Measurements from ENCODE around the gene NTN3. TPM values are rescaled to one million over a fixed set of nuclear protein-coding genes. Genes with fewer than 3 reads are reported as not detected.
A peak's percentile ranks its signal among the peaks of the same experiment; 100 is the strongest.

The NTN3 gene
- polyA plus RNA-seq, 3 donors = 1.7 to 2.5 (median 2.4) TPM

DNA sequence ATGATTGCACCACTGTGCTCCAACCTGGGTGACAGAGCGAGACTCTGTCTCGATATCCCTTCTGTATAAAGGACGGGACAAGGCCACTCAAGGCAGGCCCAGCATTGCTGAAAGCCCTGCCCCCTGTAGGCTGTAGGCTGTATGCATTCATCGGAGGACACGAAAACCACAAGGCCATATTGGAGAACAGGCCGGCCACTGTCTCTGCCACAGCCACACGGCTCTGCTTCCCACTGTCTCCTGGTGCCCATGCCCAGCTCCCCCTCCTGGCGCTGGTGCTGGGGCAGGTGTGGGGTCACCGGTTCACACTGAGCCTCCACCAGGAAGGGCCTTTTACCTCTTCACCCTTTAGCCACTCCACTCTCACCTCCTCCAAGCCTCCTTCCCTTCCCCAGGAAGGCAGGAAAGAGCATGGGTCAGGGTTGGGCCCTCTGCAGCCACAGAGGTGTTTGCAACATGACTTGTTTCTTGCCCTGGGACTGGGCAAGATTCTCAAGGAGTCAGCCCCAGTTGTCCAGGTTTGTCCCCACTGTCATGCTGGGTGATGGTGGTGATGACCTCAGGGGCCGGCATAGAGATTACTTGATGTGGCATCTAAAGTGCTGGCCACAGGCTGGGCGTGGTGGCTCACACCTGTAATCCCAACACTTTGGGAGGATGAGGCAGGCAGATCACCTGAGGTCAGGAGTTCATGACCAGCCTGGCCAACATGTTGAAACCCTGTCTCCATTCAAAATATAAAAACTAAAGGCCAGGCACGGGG lies 5.3 kb upstream of the NTN3 start:
- no peak for DNase-seq (ENCODE audit: low read depth in 3 of 3, low spot score in 2 of 3)

DNA sequence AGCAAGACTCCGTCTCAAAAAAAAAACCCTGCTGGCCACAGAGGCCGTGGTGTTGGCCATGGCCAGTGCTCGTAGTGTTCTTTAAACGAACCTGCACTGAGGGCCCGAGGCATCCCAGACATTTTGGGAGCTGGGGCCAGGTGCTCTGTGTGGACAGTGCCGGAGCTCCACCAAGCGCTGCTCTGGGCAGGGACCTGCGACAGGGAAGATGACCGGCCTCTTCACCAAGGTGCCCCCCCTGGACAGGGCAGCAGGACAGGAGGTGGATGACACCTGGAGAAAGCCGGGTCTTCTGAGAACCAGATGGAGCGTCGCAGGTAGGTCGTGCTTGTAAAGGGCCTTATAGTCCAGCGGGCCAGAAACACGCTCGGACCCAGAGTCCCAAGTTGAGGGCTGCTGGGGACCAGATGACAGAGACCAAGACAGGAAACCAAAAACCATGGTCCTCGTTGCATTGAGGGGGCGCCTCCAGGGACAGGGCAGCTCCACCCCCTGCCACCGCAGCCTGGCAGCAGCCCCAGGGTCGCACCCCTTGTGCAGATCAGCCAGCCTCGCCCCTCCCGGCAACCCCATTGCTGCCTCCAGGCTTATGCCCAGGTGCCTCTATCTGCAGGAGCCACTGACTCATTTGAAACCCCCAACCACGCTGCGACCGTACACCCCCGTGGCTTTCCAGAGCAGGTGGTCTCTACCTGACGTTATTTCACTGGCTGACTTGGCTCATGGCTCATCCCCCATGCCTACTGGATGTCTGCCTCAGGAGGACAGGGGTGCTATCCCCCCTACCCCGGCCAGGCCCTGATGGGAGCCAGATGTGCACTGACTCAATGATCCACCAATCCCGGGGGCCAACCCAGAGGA lies 4.2 kb upstream of the NTN3 start:
- DNase-seq (ENCODE audit: low read depth in 3 of 3, low spot score in 2 of 3) = no peak

DNA sequence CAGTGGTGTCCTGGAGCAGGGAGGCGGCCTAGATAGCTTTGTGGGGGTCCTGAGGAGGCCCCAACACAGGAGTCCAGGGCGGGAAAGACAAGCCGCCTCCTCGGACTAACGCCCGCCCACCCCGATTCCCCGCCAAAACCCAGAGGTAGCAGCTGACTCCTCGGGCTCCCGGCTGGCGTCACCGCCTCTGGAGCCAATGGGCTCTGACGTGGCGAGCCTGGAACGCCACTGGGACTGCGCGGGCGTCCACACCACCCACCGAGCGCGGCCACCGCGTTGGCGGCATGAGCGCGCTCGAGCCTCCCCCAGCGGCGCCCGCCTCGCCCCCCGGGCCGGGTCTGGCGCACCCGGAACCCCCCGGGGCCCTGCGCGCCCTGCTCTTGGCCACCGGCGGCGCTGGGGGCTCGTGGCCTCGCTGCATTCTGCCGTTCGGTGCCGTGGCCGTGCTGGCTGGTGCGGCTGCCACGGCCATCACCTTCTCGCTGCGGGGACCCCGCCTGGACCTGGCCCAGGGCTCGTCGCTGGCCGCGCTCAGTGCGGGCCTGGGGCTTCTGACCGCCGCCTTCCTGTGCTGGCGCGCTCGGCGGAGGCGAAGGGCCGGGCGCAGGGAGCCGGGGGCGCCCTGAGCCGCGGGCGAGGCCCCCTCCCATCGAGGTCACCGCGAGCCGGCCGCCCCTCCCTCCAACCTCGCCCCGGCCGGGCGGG lies 3.4 kb upstream of the NTN3 start:
- DNase-seq (ENCODE audit: low read depth in 3 of 3, low spot score in 2 of 3) = no peak

DNA sequence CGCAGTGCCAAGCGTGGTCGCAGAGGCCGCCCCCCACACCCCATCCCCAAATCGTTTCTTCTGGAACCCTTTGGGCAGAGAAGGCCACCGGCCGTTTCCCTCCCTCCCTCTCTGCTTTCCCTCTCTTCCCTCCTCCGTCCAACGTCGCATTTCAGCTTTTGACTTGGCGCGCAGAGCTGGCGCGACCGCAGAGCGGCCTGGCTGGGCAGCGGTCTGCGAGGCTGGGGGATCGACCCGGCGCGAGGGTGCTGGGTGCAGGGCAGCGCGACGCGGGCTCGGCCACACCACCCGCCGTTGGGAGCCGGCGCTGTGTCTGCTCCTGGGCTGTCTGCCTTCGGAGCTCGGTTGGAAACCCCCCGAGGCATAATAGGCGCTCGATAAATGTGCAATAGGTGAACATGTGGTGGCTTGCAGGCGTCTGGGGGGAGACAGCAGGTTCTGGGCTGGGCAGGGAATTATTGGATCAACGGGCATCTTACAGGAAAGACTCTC lies 2.8 kb upstream of the NTN3 start:
- DNase-seq (ENCODE audit: low read depth in 3 of 3, low spot score in 2 of 3) = no peak

DNA sequence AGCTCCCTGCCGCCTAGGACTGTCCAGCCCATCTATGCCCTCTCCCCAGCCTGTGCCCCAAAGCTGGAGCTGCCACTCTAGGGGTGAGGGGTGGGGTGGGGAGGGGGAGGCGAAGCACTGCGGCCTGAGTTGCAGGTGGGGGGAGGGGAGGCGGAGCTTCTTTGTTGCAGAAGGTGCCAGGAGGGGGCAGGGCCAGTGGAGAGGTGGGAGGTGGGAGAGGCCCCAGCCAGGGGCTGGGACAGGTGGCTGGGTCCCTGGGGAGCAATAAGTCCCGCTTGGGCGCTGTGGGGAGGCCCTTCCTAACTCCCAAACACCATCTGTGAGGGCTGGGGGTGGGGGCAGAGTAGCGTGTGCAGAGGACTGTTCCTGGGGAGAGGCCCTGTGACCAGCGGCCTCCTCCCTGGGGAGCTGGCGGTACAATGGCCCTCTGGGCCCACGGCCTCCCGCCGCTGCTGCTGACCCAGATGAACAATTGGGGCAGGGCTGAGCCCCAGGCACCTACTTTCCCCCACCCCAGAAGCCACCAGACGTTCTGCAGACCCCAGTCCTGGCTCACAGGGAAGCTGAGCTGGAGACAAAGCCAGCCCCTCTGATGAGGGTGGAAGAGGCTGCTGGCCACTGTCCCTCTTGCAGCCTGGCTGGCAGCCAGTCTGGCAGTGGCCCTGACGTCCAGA lies 2.2 kb upstream of the NTN3 start:
- no peak for DNase-seq (ENCODE audit: low read depth in 3 of 3, low spot score in 2 of 3)

DNA sequence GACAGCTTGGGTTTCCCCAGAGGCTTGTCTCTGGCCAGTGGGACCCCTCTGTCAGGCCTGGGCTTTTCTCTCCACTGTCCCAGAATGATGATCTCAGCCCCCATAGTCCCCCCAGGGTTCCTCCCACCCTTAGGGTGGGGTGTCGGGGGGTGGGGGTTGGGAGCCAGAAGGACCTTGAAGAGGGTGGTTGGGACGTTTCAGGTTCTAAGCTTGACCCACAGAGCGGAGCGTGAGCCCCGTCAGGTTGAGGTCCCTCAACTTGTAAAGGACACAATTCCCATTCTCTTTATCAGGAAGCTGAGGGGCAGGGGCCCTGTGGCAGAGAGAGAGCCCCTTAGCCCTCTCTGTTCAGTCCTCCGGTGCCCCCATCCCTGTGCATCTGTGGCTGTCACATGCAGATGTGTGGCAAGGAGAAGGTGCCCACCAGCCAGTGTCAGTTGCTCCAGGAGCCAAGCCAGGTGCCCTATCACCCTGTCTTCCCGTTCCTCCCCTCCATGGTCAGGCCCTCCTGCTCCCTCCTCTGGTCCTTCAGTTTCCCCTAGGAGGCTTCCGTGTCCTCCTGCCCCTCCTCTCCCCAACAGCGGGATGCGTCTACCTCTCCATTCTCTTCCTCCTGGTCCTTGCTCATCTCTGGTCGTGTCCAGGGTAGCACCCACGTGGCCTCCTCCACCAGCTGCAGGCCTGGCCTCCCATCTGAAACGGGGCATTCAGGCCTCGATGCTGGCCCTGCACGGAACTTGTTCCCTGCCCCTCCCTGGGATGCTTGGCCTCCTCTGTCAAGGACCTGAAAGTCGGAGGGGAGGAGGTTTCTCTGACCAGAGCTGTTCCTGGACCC lies 1.5 kb upstream of the NTN3 start:
- DNase-seq (ENCODE audit: low read depth in 3 of 3, low spot score in 2 of 3) = no peak

DNA sequence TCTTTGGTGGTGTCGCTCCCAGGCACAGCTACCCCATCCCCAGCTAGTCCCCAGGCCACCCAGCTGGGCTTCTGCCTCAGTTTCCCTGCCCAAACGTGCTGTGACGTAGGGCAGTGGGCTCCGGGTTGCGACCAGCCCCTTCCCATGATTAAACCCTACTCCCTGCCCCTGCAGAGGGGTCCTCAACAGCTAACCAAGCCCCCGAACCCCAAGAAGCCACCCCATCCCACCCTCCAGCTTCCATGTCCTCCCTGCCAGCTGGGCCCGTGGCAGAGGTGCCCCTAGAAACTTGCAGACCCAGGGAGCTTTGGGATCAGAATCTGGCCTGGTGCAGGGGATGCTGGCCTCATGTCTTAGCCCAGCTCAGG lies 879 bp upstream of the NTN3 start:
- no peak for DNase-seq (ENCODE audit: low read depth in 3 of 3, low spot score in 2 of 3)

DNA sequence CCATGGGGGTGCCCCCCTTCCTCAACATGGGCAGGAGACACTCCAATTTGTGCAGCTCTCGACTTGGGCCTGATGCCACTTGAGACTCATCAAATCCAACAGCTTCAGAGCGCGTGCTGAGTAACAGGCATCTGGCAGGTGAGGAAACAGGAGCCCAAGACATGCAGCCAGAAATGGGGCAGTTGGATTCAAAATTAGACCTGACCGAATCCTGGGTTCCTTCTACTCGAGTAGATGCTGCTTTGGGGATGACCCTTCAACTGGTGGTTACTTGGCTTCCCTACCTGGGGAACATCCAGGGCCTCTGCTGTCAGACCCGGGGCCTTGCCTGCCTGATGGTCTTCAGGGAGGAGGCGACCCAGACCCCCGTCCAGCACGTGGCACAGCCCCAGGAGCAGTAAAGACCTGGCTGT lies 488 bp upstream of the NTN3 start:
- no peak for DNase-seq (ENCODE audit: low read depth in 3 of 3, low spot score in 2 of 3)

DNA sequence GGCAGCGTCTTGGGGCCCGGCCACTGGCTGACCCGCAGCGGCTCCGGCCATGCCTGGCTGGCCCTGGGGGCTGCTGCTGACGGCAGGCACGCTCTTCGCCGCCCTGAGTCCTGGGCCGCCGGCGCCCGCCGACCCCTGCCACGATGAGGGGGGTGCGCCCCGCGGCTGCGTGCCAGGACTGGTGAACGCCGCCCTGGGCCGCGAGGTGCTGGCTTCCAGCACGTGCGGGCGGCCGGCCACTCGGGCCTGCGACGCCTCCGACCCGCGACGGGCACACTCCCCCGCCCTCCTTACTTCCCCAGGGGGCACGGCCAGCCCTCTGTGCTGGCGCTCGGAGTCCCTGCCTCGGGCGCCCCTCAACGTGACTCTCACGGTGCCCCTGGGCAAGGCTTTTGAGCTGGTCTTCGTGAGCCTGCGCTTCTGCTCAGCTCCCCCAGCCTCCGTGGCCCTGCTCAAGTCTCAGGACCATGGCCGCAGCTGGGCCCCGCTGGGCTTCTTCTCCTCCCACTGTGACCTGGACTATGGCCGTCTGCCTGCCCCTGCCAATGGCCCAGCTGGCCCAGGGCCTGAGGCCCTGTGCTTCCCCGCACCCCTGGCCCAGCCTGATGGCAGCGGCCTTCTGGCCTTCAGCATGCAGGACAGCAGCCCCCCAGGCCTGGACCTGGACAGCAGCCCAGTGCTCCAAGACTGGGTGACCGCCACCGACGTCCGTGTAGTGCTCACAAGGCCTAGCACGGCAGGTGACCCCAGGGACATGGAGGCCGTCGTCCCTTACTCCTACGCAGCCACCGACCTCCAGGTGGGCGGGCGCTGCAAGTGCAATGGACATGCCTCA lies 773 bp downstream of the NTN3 start:
- no peak for DNase-seq (ENCODE audit: low read depth in 3 of 3, low spot score in 2 of 3)

DNA sequence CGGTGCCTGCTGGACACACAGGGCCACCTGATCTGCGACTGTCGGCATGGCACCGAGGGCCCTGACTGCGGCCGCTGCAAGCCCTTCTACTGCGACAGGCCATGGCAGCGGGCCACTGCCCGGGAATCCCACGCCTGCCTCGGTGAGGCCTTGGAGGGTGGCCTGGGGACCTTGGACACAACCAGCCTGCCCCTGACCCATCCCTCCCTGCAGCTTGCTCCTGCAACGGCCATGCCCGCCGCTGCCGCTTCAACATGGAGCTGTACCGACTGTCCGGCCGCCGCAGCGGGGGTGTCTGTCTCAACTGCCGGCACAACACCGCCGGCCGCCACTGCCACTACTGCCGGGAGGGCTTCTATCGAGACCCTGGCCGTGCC lies 1.4 kb downstream of the NTN3 start:
- no peak for DNase-seq (ENCODE audit: low read depth in 3 of 3, low spot score in 2 of 3)

DNA sequence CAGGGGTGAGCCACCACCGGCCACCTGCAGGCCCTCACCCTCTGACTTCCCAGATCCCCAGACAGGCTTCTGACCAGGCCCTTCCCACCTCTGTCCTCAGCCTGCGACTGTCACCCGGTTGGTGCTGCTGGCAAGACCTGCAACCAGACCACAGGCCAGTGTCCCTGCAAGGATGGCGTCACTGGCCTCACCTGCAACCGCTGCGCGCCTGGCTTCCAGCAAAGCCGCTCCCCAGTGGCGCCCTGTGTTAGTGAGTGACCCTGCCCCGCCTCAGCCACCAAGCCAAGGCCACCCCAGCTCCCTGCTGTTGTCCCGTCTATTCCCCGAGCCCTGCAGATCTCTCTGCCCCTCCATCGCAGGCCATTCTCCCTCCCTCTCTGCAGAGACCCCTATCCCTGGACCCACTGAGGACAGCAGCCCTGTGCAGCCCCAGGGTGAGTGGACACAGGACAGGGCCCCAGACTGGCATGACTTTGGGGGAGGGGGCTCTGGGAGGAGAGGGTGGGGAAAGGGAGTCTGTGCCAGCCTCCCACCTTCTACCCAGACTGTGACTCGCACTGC lies 1.9 kb downstream of the NTN3 start:
- no peak for DNase-seq (ENCODE audit: low read depth in 3 of 3, low spot score in 2 of 3)

DNA sequence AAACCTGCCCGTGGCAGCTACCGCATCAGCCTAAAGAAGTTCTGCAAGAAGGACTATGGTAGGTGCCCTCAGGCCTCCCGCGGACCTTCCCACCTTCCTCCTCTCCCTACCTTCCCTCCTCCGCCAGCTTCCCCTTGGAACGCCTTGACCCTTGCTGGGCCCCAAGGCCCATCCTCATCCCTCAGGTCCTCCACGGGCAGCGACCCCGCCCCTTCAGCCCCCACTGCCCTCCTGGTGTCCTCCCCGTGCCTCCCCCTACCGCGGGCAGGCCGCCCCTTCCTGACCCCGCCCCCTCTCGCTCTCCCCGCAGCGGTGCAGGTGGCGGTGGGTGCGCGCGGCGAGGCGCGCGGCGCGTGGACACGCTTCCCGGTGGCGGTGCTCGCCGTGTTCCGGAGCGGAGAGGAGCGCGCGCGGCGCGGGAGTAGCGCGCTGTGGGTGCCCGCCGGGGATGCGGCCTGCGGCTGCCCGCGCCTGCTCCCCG lies 2.4 kb downstream of the NTN3 start:
- no peak for DNase-seq (ENCODE audit: low read depth in 3 of 3, low spot score in 2 of 3)

DNA sequence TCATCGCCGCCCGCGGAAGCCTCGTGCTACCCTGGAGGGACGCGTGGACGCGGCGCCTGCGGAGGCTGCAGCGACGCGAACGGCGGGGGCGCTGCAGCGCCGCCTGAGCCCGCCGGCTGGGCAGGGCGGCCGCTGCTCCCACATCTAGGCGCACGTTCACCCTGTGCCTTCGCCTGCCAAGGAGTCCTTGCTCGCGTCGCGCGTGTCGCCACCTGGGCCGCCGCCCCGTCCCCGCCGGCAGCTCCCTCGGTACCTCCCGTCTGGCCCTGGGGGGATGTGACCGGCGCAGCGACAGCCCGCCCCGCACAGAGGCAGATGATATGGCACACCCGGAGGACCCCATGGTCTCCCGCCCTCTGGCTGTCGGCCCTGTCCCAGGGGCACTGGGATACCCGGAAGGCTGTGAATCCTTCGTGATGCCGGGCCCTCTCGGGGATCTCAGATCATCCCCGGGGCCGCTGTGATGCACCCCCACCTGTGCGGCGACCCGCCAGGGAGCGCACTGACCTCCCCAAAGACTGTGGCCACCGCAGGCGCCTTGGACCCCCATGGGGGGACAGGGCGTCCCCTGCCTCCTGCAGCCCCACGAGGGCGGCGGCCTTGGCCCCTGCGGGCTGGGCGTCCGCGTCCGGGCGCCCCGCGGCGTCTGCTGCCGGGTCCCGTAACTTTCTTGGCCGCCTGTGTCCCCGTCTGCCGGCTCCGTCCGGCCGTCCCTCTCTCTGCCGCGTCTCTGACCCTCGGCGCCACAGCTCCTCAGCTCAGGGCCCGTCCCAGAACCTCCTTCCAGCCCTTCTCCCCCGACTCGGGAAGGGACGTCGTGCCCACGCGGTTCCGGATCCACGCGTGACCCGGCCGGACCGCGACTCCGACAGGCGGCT lies 3.1 kb downstream of the NTN3 start:
- no peak for DNase-seq (ENCODE audit: low read depth in 3 of 3, low spot score in 2 of 3)

DNA sequence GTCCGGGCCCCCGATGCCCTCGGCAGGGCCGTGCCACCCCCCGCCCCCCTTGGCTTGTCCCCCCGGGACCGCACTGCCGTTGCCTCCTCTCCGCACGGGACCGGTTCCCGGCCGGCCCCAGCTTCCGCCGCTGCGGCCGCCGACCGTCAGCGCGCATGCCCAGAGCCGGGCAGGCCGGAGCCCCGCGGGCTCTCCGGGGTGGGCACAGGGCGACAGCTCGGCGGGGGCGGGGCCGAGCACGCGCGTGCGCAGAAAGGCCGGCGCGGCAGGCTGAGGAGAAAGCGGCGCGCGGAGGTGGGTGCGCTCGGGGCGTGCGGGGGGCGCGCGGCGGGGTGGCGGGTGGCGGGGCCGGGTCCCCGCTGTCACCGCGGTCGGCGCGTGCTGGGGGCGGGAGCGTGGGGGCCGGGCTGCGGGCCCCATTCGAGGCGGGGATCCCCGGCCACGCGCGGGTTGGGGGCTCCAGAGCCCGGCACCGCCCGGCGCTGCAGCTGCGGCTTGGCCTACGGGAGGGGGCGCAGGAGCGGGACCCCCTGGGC lies 3.8 kb downstream of the NTN3 start, which contains the start of gene TBC1D24:
TSS of gene TBC1D24 (plus strand) at position 251 of the 536 bp plus-strand sequence. CDS start 21,022 bp downstream, outside the sequence.
- peak in 1 of 3 donors; percentile 69 for DNase-seq (ENCODE audit: low read depth in 3 of 3, low spot score in 2 of 3)

DNA sequence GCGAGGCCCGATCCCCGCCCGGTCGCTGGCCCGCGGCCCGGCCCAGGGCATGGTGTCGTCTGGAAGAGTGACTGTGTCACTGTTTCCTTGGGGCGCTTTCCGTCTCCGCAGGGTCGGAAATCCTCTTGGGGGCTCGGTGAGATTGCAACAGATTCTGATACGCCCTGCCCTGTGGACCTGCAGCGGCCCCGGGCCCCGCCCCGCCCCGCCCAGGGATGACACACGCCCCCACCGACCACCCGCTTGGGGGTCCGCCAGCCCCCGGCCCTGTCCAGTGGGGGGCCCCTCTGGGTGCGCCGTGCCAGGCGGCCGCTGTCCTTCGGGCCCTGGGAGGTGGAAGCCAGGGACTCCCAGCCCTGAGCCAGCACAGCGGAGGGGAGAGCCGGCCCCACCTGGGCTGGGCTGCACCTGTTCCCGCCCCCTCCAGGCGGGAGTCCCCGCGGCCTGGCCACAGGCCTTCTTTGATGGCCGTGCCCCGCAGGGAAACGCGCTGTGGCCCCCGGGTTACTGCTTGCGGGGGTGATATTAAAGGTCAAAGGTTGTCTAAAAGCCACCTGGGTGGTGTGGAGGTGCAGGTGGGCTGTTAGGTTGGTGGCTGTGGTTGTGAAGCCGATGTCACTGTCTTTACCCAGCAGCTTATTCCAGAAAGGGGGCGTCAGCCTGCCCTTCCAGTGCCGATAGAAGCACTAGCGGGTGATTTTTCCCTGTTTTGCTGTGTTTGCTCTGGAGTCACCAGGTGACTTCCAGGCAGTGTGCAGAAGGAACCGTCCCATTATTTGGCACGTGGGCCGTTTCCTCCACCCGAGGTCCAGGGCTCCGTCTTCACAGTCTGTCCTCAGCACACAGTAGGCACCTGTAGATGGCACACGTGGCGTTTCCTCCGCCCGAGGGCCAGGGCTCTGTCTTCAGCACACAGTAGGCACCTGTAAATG lies 4.6 kb downstream of the NTN3 start:
- no peak for DNase-seq (ENCODE audit: low read depth in 3 of 3, low spot score in 2 of 3)

DNA sequence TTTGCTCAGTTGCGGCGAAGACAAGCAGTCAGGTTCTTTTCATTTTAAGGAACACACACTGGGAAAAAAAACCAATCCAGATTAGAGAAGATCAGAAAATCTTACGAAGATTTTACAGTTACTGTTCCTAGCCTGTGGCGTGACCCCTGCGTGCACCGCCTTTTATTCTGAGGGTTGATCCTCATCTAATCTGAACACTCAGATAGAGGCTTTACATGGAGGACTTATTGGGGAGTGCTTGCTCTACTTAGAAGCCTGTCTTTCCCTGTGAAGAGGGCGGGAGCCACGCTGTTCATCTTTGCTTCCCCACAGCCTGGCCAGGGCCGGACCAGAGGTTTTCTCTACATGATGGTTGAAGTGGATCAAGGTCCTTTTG lies 5.2 kb downstream of the NTN3 start:
- no peak for DNase-seq (ENCODE audit: low read depth in 3 of 3, low spot score in 2 of 3)
